Measurements from ENCODE around the gene SCP2.

The SCP2 gene

GRCh38 chr1:52904927-52905698 is 22.0 kb upstream of the SCP2 start:
- Histone ChIP-seq H3K36me3 (ENCODE audit: control insufficient read depth in 2 of 2, insufficient read depth in 2 of 2, low read length in 2 of 2) (peaks cover 0 to 6% of the 10 kb centered on the region in 2 donors), H3K27me3 (ENCODE audit: control insufficient read depth in 2 of 2, insufficient read depth in 2 of 2, low read length in 2 of 2) (no peaks in the 10 kb centered on the region), H3K9me3 (ENCODE audit: control insufficient read depth in 2 of 2, low read length in 2 of 2) (no peaks in the 10 kb centered on the region), H3K4me3 (ENCODE audit: low read length in 2 of 2) (no peak overlapping the region), H3K4me1 (ENCODE audit: control insufficient read depth in 2 of 2, insufficient read depth in 2 of 2, low read length in 2 of 2) (no peaks in the 10 kb centered on the region), H3K27ac (ENCODE audit: low read depth in 2 of 2, low read length in 2 of 2) (no peak overlapping the region), H3K9ac (ENCODE audit: low read depth in 1 of 2, low read length in 2 of 2) (no peak overlapping the region)

- Histone ChIP-seq H3K27me3 (ENCODE audit: control insufficient read depth in 2 of 2, insufficient read depth in 2 of 2, low read length in 2 of 2) (no peaks in the 10 kb centered on the region), H3K36me3 (ENCODE audit: control insufficient read depth in 2 of 2, insufficient read depth in 2 of 2, low read length in 2 of 2) (peaks cover 0 to 6% of the 10 kb centered on the region in 2 donors), H3K9me3 (ENCODE audit: control insufficient read depth in 2 of 2, low read length in 2 of 2) (no peaks in the 10 kb centered on the region), H3K9ac (ENCODE audit: low read depth in 1 of 2, low read length in 2 of 2) (no peak overlapping the region), H3K4me3 (ENCODE audit: low read length in 2 of 2) (no peak overlapping the region), H3K4me1 (ENCODE audit: control insufficient read depth in 2 of 2, insufficient read depth in 2 of 2, low read length in 2 of 2) (no peaks in the 10 kb centered on the region), H3K27ac (ENCODE audit: low read depth in 2 of 2, low read length in 2 of 2) (no peak overlapping the region)
Observed at GRCh38 chr1:52906135-52906603, 20.9 kb upstream of the SCP2 start.

- no peaks in the 10 kb centered on the region for H3K4me1 ChIP-seq (ENCODE audit: control insufficient read depth in 2 of 2, insufficient read depth in 2 of 2, low read length in 2 of 2)
- no peaks in the 10 kb centered on the region for H3K27me3 ChIP-seq (ENCODE audit: control insufficient read depth in 2 of 2, insufficient read depth in 2 of 2, low read length in 2 of 2)
- no peaks in the 10 kb centered on the region for H3K9me3 ChIP-seq (ENCODE audit: control insufficient read depth in 2 of 2, low read length in 2 of 2)
- no peak overlapping the region for H3K4me3 ChIP-seq (ENCODE audit: low read length in 2 of 2)
- no peak overlapping the region for H3K27ac ChIP-seq (ENCODE audit: low read depth in 2 of 2, low read length in 2 of 2)
- peaks cover 0 to 7% of the 10 kb centered on the region in 2 donors for H3K36me3 ChIP-seq (ENCODE audit: control insufficient read depth in 2 of 2, insufficient read depth in 2 of 2, low read length in 2 of 2)
- H3K9ac ChIP-seq (ENCODE audit: low read depth in 1 of 2, low read length in 2 of 2), result no peak overlapping the region
Observed at GRCh38 chr1:52907068-52907811, 19.8 kb upstream of the SCP2 start.

- Histone ChIP-seq H3K9ac (ENCODE audit: low read depth in 1 of 2, low read length in 2 of 2) (no peak overlapping the region), H3K27me3 (ENCODE audit: control insufficient read depth in 2 of 2, insufficient read depth in 2 of 2, low read length in 2 of 2) (no peaks in the 10 kb centered on the region), H3K4me3 (ENCODE audit: low read length in 2 of 2) (no peak overlapping the region), H3K27ac (ENCODE audit: low read depth in 2 of 2, low read length in 2 of 2) (no peak overlapping the region), H3K9me3 (ENCODE audit: control insufficient read depth in 2 of 2, low read length in 2 of 2) (no peaks in the 10 kb centered on the region), H3K4me1 (ENCODE audit: control insufficient read depth in 2 of 2, insufficient read depth in 2 of 2, low read length in 2 of 2) (no peaks in the 10 kb centered on the region), H3K36me3 (ENCODE audit: control insufficient read depth in 2 of 2, insufficient read depth in 2 of 2, low read length in 2 of 2) (peaks cover 0 to 9% of the 10 kb centered on the region in 2 donors)
Observed at GRCh38 chr1:52907812-52908153, 19.3 kb upstream of the SCP2 start.

GRCh38 chr1:52911541-52911940 is 15.5 kb upstream of the SCP2 start:
- H3K36me3 ChIP-seq (ENCODE audit: control insufficient read depth in 2 of 2, insufficient read depth in 2 of 2, low read length in 2 of 2), result peaks cover 0 to 2% of the 10 kb centered on the region in 2 donors
- H3K4me3 ChIP-seq (ENCODE audit: low read length in 2 of 2), result no peak overlapping the region
- no peaks in the 10 kb centered on the region for H3K27me3 ChIP-seq (ENCODE audit: control insufficient read depth in 2 of 2, insufficient read depth in 2 of 2, low read length in 2 of 2)
- no peak overlapping the region for H3K9ac ChIP-seq (ENCODE audit: low read depth in 1 of 2, low read length in 2 of 2)
- no peak overlapping the region for H3K27ac ChIP-seq (ENCODE audit: low read depth in 2 of 2, low read length in 2 of 2)
- H3K4me1 ChIP-seq (ENCODE audit: control insufficient read depth in 2 of 2, insufficient read depth in 2 of 2, low read length in 2 of 2), result no peaks in the 10 kb centered on the region
- no peaks in the 10 kb centered on the region for H3K9me3 ChIP-seq (ENCODE audit: control insufficient read depth in 2 of 2, low read length in 2 of 2)

- Histone ChIP-seq H3K4me3 (ENCODE audit: low read length in 2 of 2) (no peak overlapping the region), H3K27me3 (ENCODE audit: control insufficient read depth in 2 of 2, insufficient read depth in 2 of 2, low read length in 2 of 2) (no peaks in the 10 kb centered on the region), H3K9ac (ENCODE audit: low read depth in 1 of 2, low read length in 2 of 2) (no peak overlapping the region), H3K36me3 (ENCODE audit: control insufficient read depth in 2 of 2, insufficient read depth in 2 of 2, low read length in 2 of 2) (peaks cover 0 to 2% of the 10 kb centered on the region in 2 donors), H3K9me3 (ENCODE audit: control insufficient read depth in 2 of 2, low read length in 2 of 2) (no peaks in the 10 kb centered on the region), H3K4me1 (ENCODE audit: control insufficient read depth in 2 of 2, insufficient read depth in 2 of 2, low read length in 2 of 2) (no peaks in the 10 kb centered on the region), H3K27ac (ENCODE audit: low read depth in 2 of 2, low read length in 2 of 2) (no peak overlapping the region)
Observed at GRCh38 chr1:52913014-52913413, 14.1 kb upstream of the SCP2 start.

- no peak overlapping the region for H3K27ac ChIP-seq (ENCODE audit: low read depth in 2 of 2, low read length in 2 of 2)
- no peak overlapping the region for H3K9ac ChIP-seq (ENCODE audit: low read depth in 1 of 2, low read length in 2 of 2)
- H3K27me3 ChIP-seq (ENCODE audit: control insufficient read depth in 2 of 2, insufficient read depth in 2 of 2, low read length in 2 of 2), result no peaks in the 10 kb centered on the region
- H3K9me3 ChIP-seq (ENCODE audit: control insufficient read depth in 2 of 2, low read length in 2 of 2), result no peaks in the 10 kb centered on the region
- H3K4me1 ChIP-seq (ENCODE audit: control insufficient read depth in 2 of 2, insufficient read depth in 2 of 2, low read length in 2 of 2), result no peaks in the 10 kb centered on the region
- no peak overlapping the region for H3K4me3 ChIP-seq (ENCODE audit: low read length in 2 of 2)
- H3K36me3 ChIP-seq (ENCODE audit: control insufficient read depth in 2 of 2, insufficient read depth in 2 of 2, low read length in 2 of 2), result peaks cover 0 to 2% of the 10 kb centered on the region in 2 donors
Observed at GRCh38 chr1:52913537-52913936, 13.5 kb upstream of the SCP2 start.

GRCh38 chr1:52914463-52914862 is 12.6 kb upstream of the SCP2 start:
- no peaks in the 10 kb centered on the region for H3K9me3 ChIP-seq (ENCODE audit: control insufficient read depth in 2 of 2, low read length in 2 of 2)
- no peaks in the 10 kb centered on the region for H3K4me1 ChIP-seq (ENCODE audit: control insufficient read depth in 2 of 2, insufficient read depth in 2 of 2, low read length in 2 of 2)
- H3K36me3 ChIP-seq (ENCODE audit: control insufficient read depth in 2 of 2, insufficient read depth in 2 of 2, low read length in 2 of 2), result peaks cover 0 to 2% of the 10 kb centered on the region in 2 donors
- H3K9ac ChIP-seq (ENCODE audit: low read depth in 1 of 2, low read length in 2 of 2), result no peak overlapping the region
- no peak overlapping the region for H3K4me3 ChIP-seq (ENCODE audit: low read length in 2 of 2)
- no peaks in the 10 kb centered on the region for H3K27me3 ChIP-seq (ENCODE audit: control insufficient read depth in 2 of 2, insufficient read depth in 2 of 2, low read length in 2 of 2)
- no peak overlapping the region for H3K27ac ChIP-seq (ENCODE audit: low read depth in 2 of 2, low read length in 2 of 2)

GRCh38 chr1:52915211-52915854 is 11.7 kb upstream of the SCP2 start:
- H3K27me3 ChIP-seq (ENCODE audit: control insufficient read depth in 2 of 2, insufficient read depth in 2 of 2, low read length in 2 of 2), result no peaks in the 10 kb centered on the region
- no peaks in the 10 kb centered on the region for H3K4me1 ChIP-seq (ENCODE audit: control insufficient read depth in 2 of 2, insufficient read depth in 2 of 2, low read length in 2 of 2)
- H3K27ac ChIP-seq (ENCODE audit: low read depth in 2 of 2, low read length in 2 of 2), result no peak overlapping the region
- H3K9ac ChIP-seq (ENCODE audit: low read depth in 1 of 2, low read length in 2 of 2), result no peak overlapping the region
- H3K9me3 ChIP-seq (ENCODE audit: control insufficient read depth in 2 of 2, low read length in 2 of 2), result no peaks in the 10 kb centered on the region
- no peak overlapping the region for H3K4me3 ChIP-seq (ENCODE audit: low read length in 2 of 2)
- peaks cover 0 to 2% of the 10 kb centered on the region in 2 donors for H3K36me3 ChIP-seq (ENCODE audit: control insufficient read depth in 2 of 2, insufficient read depth in 2 of 2, low read length in 2 of 2)

GRCh38 chr1:52915855-52916220 is 11.2 kb upstream of the SCP2 start:
- no peak overlapping the region for H3K4me3 ChIP-seq (ENCODE audit: low read length in 2 of 2)
- H3K27me3 ChIP-seq (ENCODE audit: control insufficient read depth in 2 of 2, insufficient read depth in 2 of 2, low read length in 2 of 2), result no peaks in the 10 kb centered on the region
- no peaks in the 10 kb centered on the region for H3K9me3 ChIP-seq (ENCODE audit: control insufficient read depth in 2 of 2, low read length in 2 of 2)
- no peak overlapping the region for H3K27ac ChIP-seq (ENCODE audit: low read depth in 2 of 2, low read length in 2 of 2)
- H3K4me1 ChIP-seq (ENCODE audit: control insufficient read depth in 2 of 2, insufficient read depth in 2 of 2, low read length in 2 of 2), result no peaks in the 10 kb centered on the region
- peaks cover 0 to 2% of the 10 kb centered on the region in 2 donors for H3K36me3 ChIP-seq (ENCODE audit: control insufficient read depth in 2 of 2, insufficient read depth in 2 of 2, low read length in 2 of 2)
- H3K9ac ChIP-seq (ENCODE audit: low read depth in 1 of 2, low read length in 2 of 2), result no peak overlapping the region

All from mucosa of rectum (tissue), 2 donors.